CD14-positive monocyte (primary cell): ENCODE results near the gene CLDND1. TPM values are rescaled to one million over a fixed set of nuclear protein-coding genes. Genes with fewer than 3 reads are reported as not detected.

ENCODE experiments used
- DNase-seq, 3 donors: peaks; one replicate each; pipeline ENCODE4 v3.0.0-alpha.2; 2011 to 2022
- H2AFZ ChIP-seq: 2 replicates; pipeline ENCODE4 v1.6.0; 2012; ENCODE audit warnings: mild to moderate bottlenecking, low read depth, low read length, inconsistent platforms; ENCODE audit not compliant: insufficient read depth, poor library complexity, severe bottlenecking
- H3K27ac ChIP-seq, 2 donors: 1 replicate in 1 of 2; 2 replicates in 1 of 2; pipeline ENCODE4 v1.5.1; 2012 to 2013; ENCODE audit warnings: low read length in 2 of 2, control low read depth in 1 of 2, inconsistent platforms in 1 of 2, low read depth in 1 of 2, mild to moderate bottlenecking in 1 of 2
- H3K27me3 ChIP-seq, 2 donors: one replicate each; pipeline versions ENCODE4 v1.6.0 to v1.6.1; 2011 to 2013; ENCODE audit warnings: low read length in 2 of 2; ENCODE audit not compliant: control insufficient read depth in 2 of 2, insufficient read depth in 2 of 2
- H3K36me3 ChIP-seq, 2 donors: replicated peaks in 1 of 2; 1 replicate in 1 of 2; 2 replicates in 1 of 2; pipeline versions ENCODE4 v1.5.1 to v1.6.1; 2012 to 2013; ENCODE audit warnings: low read length in 2 of 2, control low read depth in 1 of 2, inconsistent platforms in 1 of 2, mild to moderate bottlenecking in 1 of 2; ENCODE audit not compliant: insufficient read depth in 2 of 2, control insufficient read depth in 1 of 2
- H3K4me1 ChIP-seq, 2 donors: 1 replicate in 1 of 2; 2 replicates in 1 of 2; pipeline versions ENCODE4 v1.5.1 to v1.6.1; 2012 to 2013; ENCODE audit warnings: low read length in 2 of 2, control low read depth in 1 of 2, inconsistent platforms in 1 of 2, mild to moderate bottlenecking in 1 of 2, moderate library complexity in 1 of 2; ENCODE audit not compliant: insufficient read depth in 2 of 2, control insufficient read depth in 1 of 2
- H3K4me2 ChIP-seq: replicated peaks from 2 replicates; pipeline ENCODE3; 2012; ENCODE audit warnings: low read length, moderate library complexity, mild to moderate bottlenecking; ENCODE audit not compliant: poor library complexity, severe bottlenecking; ENCODE audit errors: extremely low read depth
- H3K4me3 ChIP-seq, 3 experiments: fragments of 200-600 bp in 1 of 3; sonication (generic) in 1 of 3; replicated peaks in 1 of 3; 1 replicate in 2 of 3; 2 replicates in 1 of 3; pipeline ENCODE4 v1.5.1; 2011 to 2013; ENCODE audit warnings: low read length in 3 of 3, mild to moderate bottlenecking in 3 of 3, control low read depth in 2 of 3, low read depth in 2 of 3, inconsistent platforms in 1 of 3, moderate library complexity in 1 of 3
- H3K79me2 ChIP-seq: 2 replicates; pipeline ENCODE4 v1.6.0; 2012; ENCODE audit warnings: mild to moderate bottlenecking, control low read depth, inconsistent platforms, low read length, moderate library complexity; ENCODE audit not compliant: insufficient read depth
- H3K9ac ChIP-seq: 2 replicates; pipeline ENCODE4 v1.6.0; 2017; ENCODE audit warnings: low read length, mild to moderate bottlenecking; ENCODE audit not compliant: insufficient read depth, poor library complexity, severe bottlenecking
- H3K9me3 ChIP-seq, 2 donors: replicated peaks in 1 of 2; 1 replicate in 1 of 2; 2 replicates in 1 of 2; pipeline versions ENCODE4 v1.5.1 to v1.6.1; 2012 to 2013; ENCODE audit warnings: low read length in 2 of 2, control low read depth in 1 of 2; ENCODE audit not compliant: control insufficient read depth in 1 of 2, insufficient read depth in 1 of 2
- H4K20me1 ChIP-seq: 2 replicates; pipeline ENCODE4 v1.6.0; 2012; ENCODE audit warnings: mild to moderate bottlenecking, low read length, control low read depth, moderate library complexity; ENCODE audit not compliant: insufficient read depth
- H3K27ac Mint-ChIP-seq, 7 donors: one replicate each; pipeline ENCODE4 v1.8.0; 2020; ENCODE audit warnings: mild to moderate bottlenecking in 7 of 7, mixed read lengths in 7 of 7, moderate library complexity in 6 of 7, inconsistent platforms in 2 of 7
- H3K27me3 Mint-ChIP-seq, 3 donors: one replicate each; pipeline ENCODE4 v1.8.0; 2021 to 2022; ENCODE audit warnings: low read depth in 3 of 3, mild to moderate bottlenecking in 3 of 3, mixed read lengths in 3 of 3, moderate library complexity in 3 of 3, inconsistent platforms in 1 of 3
- H3K36me3 Mint-ChIP-seq, 2 donors: one replicate each; pipeline ENCODE4 v1.8.0; 2020; ENCODE audit warnings: mixed read lengths in 2 of 2, inconsistent platforms in 1 of 2, mild to moderate bottlenecking in 1 of 2
- H3K4me1 Mint-ChIP-seq: one replicate; pipeline ENCODE4 v1.8.0; 2020; ENCODE audit warnings: mild to moderate bottlenecking, mixed read lengths
- H3K4me3 Mint-ChIP-seq, 2 donors: one replicate each; pipeline ENCODE4 v1.8.0; 2020; ENCODE audit warnings: mild to moderate bottlenecking in 2 of 2, mixed read lengths in 2 of 2, moderate library complexity in 1 of 2
- H3K9me3 Mint-ChIP-seq, 7 donors: one replicate each; pipeline ENCODE4 v1.8.0; 2020 to 2022; ENCODE audit warnings: mixed read lengths in 7 of 7, mild to moderate bottlenecking in 6 of 7, moderate library complexity in 6 of 7, inconsistent platforms in 2 of 7
- CTCF ChIP-seq: fragments of 200-600 bp; IDR thresholded peaks from one replicate; pipeline ENCODE4 v1.8.0; 2022; ENCODE audit warnings: antibody characterized with exemption, mild to moderate bottlenecking
- WGBS: methylation state at CpG from one replicate; pipeline ENCODE4 v1.1.5; 2013; ENCODE audit warnings: missing lambda C conversion rate; ENCODE audit not compliant: insufficient coverage; 5-methylcytosine and 5-hydroxymethylcytosine counted together
- intact Hi-C, 2 donors: fragments of 100-400 bp; cut with micrococcal nuclease; formaldehyde crosslinking; loops; one replicate each; pipeline versions ENCODE4 v1.15.0 to v1.15.1; 2023
- polyA plus RNA-seq, 3 donors: library from polyadenylated mRNA; depleted of rRNA in 1 of 3; unstranded in 2 of 3; stranded (reverse) in 1 of 3; fragments of 300-500 nt in 2 of 3; fragments of >200 nt in 1 of 3; fragmentation: Illumina TruSeq in 2 of 3; gene quantifications; 1 replicate in 2 of 3; 2 replicates in 1 of 3; pipeline ENCODE4 v1.2.3, GENCODE V29; 2012 to 2021

Gene CLDND1
- polyA plus RNA-seq, 3 donors = 65.3 to 91.8 (median 76.0) TPM

GRCh38 chr3:98504539-98504938 is 18.2 kb downstream of the CLDND1 start:
- Histone ChIP-seq H3K36me3 (peaks cover 0 to 5% of the 10 kb centered on the region in 2 donors), H3K79me2 (no peaks in the 10 kb centered on the region), H3K4me1 (no peaks in the 10 kb centered on the region), H2AFZ (no peak overlapping the region), H4K20me1 (no peaks in the 10 kb centered on the region), H3K4me3 (no peak overlapping the region), H3K27me3 (no peaks in the 10 kb centered on the region), H3K9ac (no peak overlapping the region), H3K4me2 (no peak overlapping the region), H3K9me3 (no peaks in the 10 kb centered on the region), H3K27ac (no peak overlapping the region)
- intact Hi-C loops = no loop called here
- H3K9me3 Mint-ChIP-seq = peaks cover 0 to 7% (median 0%) of the 10 kb centered on the region in 7 donors
- no peak overlapping the region for H3K27ac Mint-ChIP-seq
- WGBS = no CpG with 5 or more reads among the region's 4 CpGs
- no peak overlapping the region for H3K4me3 Mint-ChIP-seq
- no peak for TF ChIP-seq CTCF
- DNase-seq = no peak
- H3K36me3 Mint-ChIP-seq = peaks cover 11 to 13% of the 10 kb centered on the region in 2 donors
- no peaks in the 10 kb centered on the region for H3K4me1 Mint-ChIP-seq
- H3K27me3 Mint-ChIP-seq = peaks cover 0 to 4% (median 1%) of the 10 kb centered on the region in 3 donors

- no peaks in the 10 kb centered on the region for H3K4me1 ChIP-seq
- no peak for DNase-seq
- no peaks in the 10 kb centered on the region for H4K20me1 ChIP-seq
- H3K27ac ChIP-seq = no peak overlapping the region
- no peak overlapping the region for H3K9ac ChIP-seq
- H3K36me3 ChIP-seq = no peaks in the 10 kb centered on the region
- H3K9me3 Mint-ChIP-seq = peaks cover 0 to 4% (median 0%) of the 10 kb centered on the region in 7 donors
- H3K36me3 Mint-ChIP-seq = peaks cover 0 to 3% of the 10 kb centered on the region in 2 donors
- no peaks in the 10 kb centered on the region for H3K9me3 ChIP-seq
- H3K27me3 ChIP-seq = no peaks in the 10 kb centered on the region
- H3K4me3 Mint-ChIP-seq = no peak overlapping the region
- no peak overlapping the region for H3K4me3 ChIP-seq
- H3K79me2 ChIP-seq = no peaks in the 10 kb centered on the region
- H3K4me2 ChIP-seq = no peak overlapping the region
- H3K4me1 Mint-ChIP-seq = no peaks in the 10 kb centered on the region
- TF ChIP-seq CTCF = no peak
- H3K27me3 Mint-ChIP-seq = peaks cover 0 to 4% (median 1%) of the 10 kb centered on the region in 3 donors
- WGBS = no CpG with 5 or more reads among the region's 5 CpGs
- intact Hi-C loops = no loop called here
- no peak overlapping the region for H3K27ac Mint-ChIP-seq
- no peak overlapping the region for H2AFZ ChIP-seq
These were observed 20.7 kb downstream of the CLDND1 start for GRCh38 chr3:98501863-98502576.
